Breast epithelium (tissue), 3 donors: ENCODE measurements around the gene HBS1L.

ENCODE experiments used
- POLR2AphosphoS5 ChIP-seq, 3 donors: sonication (generic); formaldehyde crosslinking; IDR thresholded peaks; one replicate each; pipeline ENCODE4 v1.6.1; 2017; ENCODE audit warnings: antibody characterized with exemption in 3 of 3
- TF ChIP-seq, protein P1 (sequence below), 3 donors: fragments of 450-650 bp; IDR thresholded peaks; one replicate each; pipeline ENCODE4 v1.5.1; 2016 to 2017; ENCODE audit warnings: antibody characterized with exemption in 3 of 3, mild to moderate bottlenecking in 3 of 3, moderate library complexity in 3 of 3

DNA sequence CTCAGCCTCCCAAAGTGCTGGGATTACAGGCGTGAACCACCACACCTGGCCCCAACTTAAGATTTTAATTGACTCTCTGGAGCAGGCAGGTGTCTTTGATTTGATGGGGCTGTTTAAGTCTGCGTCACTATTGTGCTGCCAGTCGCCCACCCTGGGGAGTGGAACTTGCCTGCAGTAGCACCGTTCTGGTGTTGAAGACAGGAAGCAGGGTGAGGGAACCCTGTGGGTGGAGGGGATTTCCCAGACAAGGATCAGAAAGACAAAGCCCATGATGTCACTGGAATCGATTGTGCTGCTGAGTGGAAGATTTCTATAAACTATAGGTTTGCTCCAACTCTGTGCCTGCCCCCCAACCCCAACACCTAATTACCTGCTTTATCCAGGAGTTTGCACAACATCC, 115.7 kb downstream of the HBS1L start:
- TF ChIP-seq, protein P1, sequence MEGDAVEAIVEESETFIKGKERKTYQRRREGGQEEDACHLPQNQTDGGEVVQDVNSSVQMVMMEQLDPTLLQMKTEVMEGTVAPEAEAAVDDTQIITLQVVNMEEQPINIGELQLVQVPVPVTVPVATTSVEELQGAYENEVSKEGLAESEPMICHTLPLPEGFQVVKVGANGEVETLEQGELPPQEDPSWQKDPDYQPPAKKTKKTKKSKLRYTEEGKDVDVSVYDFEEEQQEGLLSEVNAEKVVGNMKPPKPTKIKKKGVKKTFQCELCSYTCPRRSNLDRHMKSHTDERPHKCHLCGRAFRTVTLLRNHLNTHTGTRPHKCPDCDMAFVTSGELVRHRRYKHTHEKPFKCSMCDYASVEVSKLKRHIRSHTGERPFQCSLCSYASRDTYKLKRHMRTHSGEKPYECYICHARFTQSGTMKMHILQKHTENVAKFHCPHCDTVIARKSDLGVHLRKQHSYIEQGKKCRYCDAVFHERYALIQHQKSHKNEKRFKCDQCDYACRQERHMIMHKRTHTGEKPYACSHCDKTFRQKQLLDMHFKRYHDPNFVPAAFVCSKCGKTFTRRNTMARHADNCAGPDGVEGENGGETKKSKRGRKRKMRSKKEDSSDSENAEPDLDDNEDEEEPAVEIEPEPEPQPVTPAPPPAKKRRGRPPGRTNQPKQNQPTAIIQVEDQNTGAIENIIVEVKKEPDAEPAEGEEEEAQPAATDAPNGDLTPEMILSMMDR (IDR thresholded peaks at IDR 0.05): no peak
- no peak for TF ChIP-seq POLR2AphosphoS5 (IDR thresholded peaks at IDR 0.05)
